GM19238 (cell line): ENCODE results near the gene XPO4.

ENCODE experiments used
- DNase-seq: peaks from one replicate; pipeline ENCODE4 v3.0.0; 2011; ENCODE audit warnings: low spot score; ENCODE audit not compliant: insufficient read length

XPO4 gene

DNA sequence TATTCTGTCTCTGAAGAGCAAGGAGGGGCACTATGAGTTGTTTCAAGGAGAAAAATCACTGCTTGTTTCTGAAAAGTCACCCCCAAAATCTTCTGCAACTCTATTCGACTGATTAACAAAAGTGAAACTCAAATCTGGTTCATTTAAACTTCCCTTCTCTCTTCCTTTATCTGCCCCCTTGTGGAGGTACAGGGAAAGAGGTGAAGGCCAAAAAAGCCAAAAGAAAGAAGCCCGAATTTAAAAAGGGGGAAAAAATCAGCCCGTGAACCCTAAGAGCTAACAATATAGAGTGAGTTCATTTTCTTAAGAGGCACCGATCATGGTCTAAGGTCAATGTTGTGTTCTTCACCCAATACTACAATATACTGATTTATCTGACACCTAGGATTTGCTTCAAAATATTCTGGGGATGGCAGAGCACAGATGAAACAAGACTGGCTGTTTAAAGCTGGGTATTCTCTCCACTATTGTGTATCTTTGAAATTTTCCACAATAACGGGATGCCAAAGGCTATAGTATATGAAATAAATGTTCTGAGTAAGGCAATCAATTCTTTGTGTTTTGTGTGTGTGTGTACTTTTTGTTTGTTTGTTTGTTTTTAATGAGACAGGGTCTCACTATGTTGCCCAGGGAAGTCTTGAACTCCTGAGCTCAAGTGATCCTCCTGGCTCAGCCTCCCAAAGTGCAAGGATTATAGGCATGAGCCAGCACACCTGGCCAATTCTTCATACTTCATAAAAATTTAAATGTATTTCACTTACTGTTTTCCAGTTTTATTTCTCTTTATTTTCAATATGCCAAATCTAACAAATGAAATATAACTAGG is 73.8 kb downstream of the XPO4 start:
- no peak for DNase-seq

DNA sequence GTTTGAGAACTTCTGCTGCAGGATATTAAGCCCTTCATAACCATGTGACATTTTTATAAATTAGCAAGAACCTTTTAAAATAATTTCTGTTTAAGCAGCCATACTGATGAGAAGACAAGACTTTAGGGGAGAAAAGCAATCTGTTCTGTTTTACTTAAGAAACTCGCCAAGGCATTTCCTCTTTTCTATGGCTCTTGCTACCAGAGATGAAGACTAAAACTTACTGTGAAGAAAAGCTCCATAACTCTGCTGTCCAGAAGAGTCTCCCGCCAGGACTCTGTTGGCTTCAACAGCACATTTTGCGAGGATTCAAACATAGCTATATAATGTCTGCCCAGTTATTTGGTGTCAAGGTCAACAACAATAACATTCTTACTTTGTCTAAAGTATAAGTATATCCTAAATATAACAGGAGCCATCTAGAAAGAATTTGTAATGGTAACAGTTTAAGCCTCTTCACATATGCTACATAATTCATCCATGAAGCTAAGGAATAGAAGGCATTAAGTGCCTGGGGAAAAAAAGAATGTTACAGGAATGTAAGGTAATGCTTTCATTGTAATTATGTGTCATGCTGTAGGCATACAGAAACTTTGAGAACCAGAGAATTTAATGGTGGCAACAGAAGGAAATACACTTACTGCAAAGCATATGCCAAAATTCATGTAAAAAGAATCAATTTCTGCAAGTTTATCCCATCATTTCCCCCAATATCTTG is 75.5 kb downstream of the XPO4 start:
- DNase-seq: no peak

DNA sequence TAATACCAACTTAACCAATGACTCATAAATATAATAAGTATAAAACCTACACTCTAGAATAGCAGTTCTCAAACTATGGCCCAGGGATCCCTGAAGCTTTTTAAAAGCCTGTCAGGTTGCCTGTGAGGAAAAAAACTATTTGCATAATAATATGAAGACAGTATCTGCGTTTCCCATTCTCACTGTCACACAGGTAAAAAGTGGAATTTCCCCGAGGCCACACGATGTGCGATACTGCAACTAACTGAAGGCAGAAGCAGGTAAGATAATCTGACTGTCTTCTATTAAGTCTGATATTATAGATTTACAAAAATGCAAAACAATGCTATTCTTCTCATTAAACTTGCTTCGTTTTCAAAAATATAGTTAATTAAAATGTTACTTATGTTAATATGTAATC is 76.2 kb downstream of the XPO4 start:
- DNase-seq: no peak

DNA sequence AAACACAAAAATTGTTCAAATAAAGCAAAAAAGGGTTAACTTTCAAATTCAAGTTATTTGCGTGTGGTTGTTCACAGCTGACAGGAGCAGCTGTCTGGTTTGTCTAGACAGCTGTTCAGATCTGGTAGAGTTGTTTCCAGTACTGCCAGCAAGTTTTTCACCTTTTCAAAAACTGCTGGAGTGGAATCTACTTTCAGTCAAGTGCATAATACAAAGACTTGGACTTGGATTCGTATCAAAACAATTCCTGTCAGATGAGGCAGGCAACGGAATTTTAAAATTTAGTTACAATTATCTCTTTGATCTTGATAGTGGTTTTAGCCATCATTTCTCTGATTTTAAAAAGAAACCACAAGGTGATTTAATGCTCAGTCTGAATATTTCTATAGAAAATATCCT is 77.1 kb downstream of the XPO4 start:
- no peak for DNase-seq

DNA sequence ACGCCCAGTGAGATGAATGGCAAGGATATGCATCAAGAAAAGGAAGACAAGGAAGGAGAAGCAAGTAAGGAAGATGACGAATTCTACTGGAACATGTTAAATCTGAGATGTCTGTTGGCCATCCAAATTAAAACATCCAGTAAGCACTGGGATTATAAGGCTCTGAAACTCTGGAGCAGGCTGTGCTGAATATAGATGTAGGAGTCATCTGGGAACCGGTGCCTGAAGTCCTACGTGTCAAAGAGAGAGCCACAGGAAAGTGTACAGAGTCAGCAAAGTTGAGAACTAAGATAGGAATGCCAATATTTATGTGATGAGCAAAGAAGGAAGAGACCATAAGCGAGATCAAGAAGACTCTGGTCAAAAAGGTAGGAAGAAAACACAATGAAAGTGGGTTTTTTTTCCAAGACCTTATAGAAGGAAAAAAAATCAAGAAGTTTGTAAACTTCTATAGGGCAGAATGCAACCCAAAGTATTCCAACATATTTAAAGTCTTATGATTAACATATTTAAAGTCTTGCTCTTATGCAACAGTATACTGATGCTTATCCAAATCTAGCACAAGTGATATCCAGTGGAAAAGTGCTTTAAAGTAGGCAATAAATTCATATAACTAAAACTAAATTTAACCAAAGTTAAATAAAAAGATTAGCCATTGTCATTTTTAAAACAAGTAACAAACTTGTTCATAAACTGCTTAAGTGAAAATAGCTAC is 77.6 kb downstream of the XPO4 start:
- DNase-seq: no peak

DNA sequence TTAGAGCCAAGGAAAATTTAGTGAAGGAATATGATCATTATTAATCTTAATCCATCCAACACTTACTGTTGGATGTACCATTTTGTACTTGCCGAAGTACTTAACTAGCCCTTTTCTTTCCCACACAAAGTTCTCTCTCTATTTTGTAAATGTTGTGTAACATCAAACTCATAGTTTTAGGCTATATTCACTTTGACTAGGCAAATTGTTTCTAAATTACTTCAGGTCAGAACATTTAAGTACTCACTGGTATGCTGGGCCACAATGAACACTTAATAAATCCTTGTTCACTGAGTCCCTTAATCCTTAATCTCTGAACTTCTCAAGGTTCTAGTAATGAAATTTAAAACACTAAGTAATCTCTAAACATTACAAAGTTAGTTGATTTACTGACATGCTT is 79.5 kb downstream of the XPO4 start:
- no peak for DNase-seq

DNA sequence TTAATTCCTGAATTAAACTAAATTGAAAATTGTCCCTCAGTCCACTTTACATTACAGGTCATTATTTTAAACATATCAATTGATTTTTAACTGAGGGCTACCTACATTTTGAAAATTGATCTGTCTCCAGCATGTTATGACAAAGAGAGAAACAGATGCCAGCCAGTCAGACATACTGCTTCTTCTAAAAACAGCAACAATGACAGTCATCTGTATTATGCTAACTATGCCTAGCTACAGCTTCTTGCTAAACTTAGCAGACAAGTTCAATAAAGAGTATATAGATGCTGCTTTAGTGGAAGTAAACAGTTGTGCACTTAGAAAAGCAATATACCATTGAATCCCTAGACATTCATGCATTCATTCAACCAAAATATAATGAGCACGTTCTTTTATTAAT is 80.1 kb downstream of the XPO4 start:
- DNase-seq: no peak

DNA sequence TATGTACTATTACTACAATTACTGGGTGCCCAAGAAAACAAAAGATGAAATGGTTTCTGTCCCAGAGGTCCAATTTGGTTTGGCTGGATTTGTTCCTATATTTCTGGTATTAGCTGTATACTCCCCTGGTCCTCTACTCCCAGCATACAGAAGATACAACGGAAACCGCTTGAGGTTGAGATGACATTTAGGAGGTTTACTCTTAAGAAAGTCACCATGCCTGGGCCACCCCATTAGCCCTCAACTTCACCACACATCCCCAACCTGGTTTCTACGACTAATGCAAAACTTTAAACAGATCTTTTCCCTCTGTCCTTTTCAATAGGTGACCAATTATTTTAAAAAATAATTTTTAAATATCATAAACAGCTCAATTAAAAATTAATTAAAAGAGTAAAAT is 82.8 kb downstream of the XPO4 start:
- no peak for DNase-seq

DNA sequence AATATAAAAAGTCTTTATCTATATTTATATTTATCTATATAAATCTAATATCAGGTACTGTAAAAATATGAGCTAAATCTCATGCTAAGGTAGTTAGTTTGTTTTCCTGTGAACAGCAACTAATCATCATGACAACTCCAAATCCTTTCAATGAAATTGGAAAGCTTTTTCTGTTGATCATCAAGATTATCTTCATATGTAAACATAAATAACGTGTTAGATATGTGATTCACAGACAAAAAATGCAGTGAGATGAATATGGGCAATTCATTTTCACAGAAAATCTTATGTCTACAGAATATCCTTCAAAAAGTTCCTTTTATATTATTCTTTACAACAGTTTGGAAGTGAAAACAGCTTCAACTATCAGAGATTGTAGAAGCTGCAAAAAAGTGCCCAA is 87.1 kb downstream of the XPO4 start:
- no peak for DNase-seq

DNA sequence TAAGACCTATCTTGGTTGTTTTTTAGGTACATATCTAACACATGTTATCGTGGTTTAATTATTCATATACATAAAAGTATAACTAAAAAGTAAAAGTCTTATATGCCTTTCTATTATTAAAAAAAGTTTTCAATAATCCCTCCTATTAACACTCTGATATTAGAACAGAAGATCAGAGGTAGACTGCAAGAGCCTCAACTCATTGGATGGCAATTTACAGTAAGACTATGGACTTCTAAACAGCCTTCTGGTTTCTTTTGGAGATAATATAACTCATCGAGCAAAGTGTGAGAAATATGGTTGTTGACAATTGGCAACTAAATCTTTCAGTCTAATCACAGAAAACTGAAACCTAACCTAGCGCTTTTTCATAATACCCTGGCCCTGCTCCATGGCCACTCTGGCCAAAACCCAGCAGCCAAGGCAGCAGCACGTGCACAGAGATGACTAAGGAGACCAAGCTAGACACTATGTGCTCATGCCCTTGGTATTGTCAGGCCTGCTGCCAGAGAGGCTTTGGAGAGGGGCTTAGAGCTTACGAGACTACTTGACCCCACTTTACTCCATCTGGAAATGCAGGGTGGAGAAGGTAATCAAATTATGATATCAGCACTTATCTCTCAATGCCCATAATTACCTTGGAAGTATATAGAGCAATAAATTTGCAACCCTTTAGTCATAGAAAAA is 88.2 kb downstream of the XPO4 start:
- no peak for DNase-seq

DNA sequence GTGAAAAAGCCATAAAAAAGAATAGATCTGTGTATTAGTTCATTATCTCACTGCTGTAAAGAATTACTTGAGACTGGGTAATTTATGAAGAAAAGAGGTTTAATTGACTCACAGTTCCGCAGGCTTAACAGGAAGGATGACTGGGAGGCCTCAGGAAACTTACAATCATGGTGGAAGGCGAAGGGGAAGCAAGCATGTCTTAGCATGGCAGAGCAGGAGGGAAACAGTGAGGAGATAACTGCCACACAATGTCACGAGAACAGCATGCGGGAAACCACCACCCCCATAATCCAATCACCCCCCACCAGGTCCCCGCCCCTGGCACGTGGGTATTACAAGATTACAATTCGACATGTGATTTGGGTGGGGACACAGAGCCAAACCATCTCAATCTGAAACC is 89.7 kb downstream of the XPO4 start:
- DNase-seq: no peak

DNA sequence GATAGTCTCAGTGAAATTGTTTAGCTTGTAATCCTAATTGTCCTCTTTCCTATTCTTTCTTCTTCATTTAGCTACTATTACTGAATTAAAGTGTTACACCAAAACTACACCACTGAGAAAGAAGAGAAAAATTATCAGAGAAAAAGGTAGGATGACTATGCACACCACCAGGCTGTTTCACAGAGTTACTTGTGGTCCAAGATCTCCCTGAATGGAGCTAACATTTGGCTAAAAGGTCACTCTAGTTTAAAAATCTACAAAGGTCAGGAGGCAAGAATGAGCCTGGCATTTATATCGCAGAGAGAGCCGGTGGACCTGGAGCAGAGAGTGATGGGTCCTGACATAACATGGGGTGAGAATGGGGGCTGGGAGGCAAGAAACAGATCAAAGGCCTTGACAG is 91.7 kb downstream of the XPO4 start:
- DNase-seq: no peak

DNA sequence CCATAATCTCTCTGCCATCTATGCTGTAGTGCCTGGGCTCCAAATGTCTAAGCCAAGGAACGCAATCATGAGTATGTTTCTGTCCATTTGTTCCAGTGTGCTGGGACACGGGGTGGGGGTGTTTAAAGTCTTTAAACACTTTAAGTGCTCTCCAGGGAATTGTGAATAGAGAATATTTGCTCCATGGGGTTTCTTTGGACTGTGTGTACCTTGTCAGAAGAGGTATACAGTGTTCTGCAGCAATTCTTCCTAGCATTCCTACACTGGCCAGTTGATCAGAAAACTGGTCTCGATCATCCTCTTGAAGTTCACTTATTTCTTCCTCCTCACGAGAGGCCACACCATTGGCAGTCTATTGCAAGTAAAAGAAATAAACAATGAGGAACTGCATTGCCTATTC is 93.7 kb downstream of the XPO4 start:
- DNase-seq: no peak

DNA sequence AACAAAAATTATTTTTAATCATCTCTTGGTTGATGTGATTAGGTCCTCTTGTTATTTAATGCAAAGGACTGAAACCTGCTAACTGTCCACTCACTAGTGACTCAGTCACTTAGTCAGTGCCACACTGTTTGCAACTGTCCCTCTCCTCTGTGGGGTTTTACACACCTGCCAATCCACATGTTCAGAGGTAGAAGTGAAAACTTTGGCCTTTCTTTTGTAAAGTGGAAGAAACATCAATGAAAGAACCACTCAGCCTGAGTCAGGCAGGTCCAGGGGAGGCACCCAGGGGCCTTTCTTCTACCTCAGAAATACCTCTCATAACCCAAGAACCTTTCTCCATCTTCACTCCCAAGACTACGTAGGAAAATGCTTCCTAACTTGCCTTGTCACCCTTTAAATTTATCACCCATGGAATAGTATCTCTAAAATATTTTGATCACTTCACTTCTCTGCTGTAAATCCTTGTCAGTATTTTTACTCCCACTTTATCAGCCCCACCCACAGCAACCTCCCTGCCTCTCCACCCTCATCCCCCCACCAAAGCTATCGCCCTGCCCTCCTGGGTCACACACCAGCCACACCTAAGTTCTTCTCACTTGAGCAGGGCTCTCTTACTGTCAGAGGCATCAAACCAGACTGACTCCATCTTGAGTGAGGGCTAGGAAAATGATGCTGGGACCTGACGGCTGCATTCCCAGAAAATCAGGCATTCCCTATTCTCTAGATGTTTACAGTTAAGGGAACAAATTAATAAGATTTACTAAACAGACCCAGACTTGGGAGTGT is 99.2 kb downstream of the XPO4 start:
- DNase-seq: no peak

DNA sequence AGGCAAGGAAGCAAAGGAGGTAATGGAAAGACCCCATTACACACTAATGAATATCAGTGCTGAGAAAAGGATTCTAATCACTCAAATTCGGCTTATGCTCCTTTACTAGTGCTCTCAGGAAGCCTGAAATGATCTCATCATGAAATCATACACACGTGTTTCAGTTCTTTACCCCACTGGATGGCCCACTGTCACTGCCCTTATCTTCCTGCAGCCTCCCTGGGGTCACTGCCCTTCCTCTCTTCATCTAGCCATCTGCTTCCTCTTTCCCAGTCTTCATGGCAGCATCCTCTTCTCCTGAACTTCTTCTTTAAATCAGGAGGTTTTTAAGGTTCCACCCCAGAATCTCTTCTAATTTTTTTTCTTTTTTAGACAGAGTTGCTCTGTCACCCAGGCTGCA is 100.8 kb downstream of the XPO4 start:
- DNase-seq: no peak

DNA sequence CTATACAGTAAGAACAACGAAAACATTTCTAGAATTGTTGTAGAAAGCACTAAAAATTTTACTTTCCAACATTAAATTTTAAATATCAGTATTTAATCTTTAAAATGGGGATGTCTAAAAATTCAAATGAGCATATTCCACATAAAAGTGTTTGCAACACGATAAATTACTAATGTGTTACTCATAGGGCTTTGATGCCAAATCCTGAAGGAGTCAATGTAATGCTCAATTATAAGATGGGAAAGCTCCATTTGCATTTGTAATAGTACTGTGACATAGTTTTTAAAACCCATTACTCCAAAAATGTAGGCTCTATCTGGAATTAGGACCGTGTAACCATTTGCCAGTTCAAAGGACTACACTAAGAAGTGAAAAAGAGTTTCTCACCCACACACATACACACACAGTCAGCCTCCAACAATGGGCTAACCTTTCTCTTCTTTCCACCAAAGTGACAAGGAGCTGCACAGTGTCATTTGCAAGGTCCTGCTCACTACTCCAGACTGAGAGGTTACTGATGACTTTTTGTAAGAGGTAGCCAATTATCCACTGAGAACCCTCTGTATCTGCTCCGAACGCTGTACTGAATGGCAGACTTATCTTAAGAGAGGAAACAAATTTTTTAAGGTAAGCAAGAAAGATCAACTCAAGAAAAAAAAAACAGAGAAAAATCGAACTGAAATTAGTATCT is 102.7 kb downstream of the XPO4 start:
- DNase-seq: no peak

DNA sequence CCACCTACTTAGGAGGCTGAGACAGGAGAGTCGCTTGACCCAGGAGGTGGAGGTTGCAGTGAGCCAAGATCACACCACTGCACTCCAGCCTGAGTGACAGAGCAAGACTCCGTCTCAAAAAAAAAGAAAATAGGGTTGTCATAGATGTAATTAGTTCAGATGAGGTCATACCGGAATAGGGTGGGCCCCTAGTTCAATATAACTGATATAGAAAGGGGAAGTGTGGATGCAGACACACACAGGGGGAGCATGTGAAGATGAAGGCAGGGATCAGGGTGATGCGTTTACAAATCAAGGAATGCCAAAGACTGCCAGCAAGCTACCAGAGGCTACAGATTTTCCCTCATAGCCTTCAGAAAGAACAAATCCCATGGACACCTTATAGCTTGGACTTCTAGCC is 104.5 kb downstream of the XPO4 start:
- DNase-seq: no peak

DNA sequence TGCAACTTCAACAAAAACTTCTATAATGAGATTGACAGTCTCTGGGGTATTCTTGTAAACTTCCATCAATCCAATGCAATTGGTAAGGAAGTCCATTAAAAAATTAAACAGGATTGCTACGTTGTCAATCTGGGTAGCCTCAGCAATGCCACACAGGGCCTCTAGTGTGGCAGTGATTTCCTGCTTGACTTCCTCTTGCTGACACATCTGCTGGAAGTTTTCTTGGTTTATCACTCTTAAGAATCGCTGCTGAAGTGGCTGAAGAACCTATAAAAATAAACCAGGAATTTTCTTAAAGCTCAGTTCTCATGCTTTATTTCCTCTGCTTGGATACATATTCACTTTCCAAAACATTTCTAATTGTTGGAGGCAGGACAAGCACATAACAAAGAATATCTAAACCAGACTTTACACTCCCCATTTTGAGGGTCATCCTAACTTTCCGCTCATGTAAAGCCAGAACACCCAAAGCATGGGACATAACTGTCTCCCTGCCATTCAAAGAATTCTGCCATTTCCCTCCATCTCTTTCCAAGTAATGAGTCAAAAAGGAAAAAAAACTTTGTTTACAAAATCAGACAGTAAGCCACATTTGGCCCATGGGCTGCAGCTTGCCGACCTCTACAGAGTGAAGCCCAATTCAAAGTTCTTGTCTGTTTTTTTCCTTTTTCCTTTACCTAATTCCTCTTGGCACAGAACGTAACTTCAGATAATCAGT is 105.6 kb downstream of the XPO4 start:
- DNase-seq: no peak

DNA sequence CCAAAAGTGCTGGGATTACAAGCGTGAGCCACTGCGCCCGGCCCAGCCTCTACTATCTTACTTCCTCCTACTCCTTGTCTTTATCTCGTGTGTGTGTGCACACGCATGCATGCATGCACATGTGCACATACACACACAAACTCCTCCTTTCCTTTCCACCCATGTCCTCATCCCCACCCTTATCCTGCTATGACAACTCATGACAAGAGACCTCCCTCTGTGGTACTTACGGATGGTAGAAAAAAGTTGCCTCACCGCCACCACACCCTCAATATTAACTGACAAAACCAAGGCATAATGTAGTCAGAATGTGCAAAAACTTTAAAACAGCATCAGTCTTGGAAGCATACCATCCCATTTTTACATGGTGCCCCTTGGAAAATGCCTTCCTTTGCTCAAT is 112.9 kb downstream of the XPO4 start:
- no peak for DNase-seq

DNA sequence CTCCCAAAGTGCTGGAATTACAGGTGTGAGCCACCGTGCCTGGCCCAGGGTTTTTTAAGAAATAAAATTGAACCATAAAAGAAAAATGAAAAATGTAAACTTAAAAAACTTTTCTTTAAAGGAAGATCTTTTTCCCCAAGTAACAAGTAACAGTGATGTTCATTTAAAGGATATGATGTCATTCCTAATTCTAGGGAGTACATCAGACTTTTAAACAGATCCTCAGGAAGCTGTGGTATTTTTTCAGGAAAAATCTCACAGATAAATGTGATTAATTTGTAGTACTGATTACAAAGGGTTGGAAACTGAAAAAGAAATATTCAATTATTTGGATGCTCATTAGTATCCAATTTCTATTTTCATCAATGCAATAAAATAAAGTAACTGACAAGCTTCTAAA is 114.2 kb downstream of the XPO4 start:
- no peak for DNase-seq
